Measurements from ENCODE around the gene CDH13. TPM values are rescaled to one million over a fixed set of nuclear protein-coding genes. Genes with fewer than 3 reads are reported as not detected.

The CDH13 gene
- total RNA-seq, 3 donors from 2014 or later: 4.9 to 11.2 (median 9.8) TPM

GRCh38 chr16:83838151-83838550 lies 1211.4 kb downstream of the CDH13 start:
- no peak overlapping the region for H3K4me3 ChIP-seq
- ATAC-seq: no peak
- intact Hi-C loops (cut with DNase I, micrococcal nuclease): no loop called here

GRCh38 chr16:83839561-83839960 lies 1212.8 kb downstream of the CDH13 start:
- intact Hi-C loops (cut with DNase I, micrococcal nuclease): no loop called here
- H3K4me1 ChIP-seq (ENCODE audit: low read depth): no peaks in the 10 kb centered on the region
- no peak for TF ChIP-seq CTCF (IDR thresholded peaks at IDR 0.05)
- ATAC-seq (no peak), DNase-seq (no peak)
- no peak overlapping the region for H3K4me3 ChIP-seq
- no peaks in the 10 kb centered on the region for H3K9me3 ChIP-seq
- H3K36me3 ChIP-seq (ENCODE audit: low read depth): no peaks in the 10 kb centered on the region

More at GRCh38 chr16:83838151-83838550, 1211.4 kb downstream of the CDH13 start:
- Histone ChIP-seq H3K9me3 (no peaks in the 10 kb centered on the region), H3K36me3 (ENCODE audit: low read depth) (no peaks in the 10 kb centered on the region), H3K4me1 (ENCODE audit: low read depth) (no peaks in the 10 kb centered on the region)
- no peak for DNase-seq
- no peak for TF ChIP-seq CTCF (IDR thresholded peaks at IDR 0.05)

DNA sequence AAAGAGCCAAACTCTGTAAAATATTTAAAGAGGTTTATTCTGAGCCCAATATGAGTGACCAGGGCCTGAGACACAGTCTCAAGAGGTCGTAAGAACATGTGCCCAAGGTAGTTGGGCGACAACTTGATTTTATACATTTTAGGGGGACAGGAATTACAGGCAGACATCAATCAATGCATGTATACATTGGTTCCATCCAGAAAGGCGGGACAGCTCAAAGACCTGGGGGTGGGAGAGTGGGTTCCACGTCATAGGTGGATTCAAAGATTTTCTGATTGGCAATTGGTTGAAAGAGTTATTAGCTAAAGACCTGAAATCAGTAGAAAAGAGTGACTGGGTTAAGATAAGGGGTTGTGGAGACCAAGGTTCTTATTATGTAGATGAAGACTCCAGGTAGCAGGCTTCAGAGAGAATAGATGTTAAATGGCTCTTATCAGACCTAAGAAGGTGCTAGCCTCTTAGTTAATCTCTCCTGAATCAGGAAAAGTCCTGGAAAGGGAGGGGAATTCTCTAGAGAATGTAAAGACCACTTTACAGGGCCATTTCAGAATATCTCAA lies 1213.4 kb downstream of the CDH13 start:
- no peak overlapping the region for H3K4me3 ChIP-seq
- intact Hi-C loops (cut with DNase I, micrococcal nuclease): no loop called here
- no peak for DNase-seq
- H3K9me3 ChIP-seq: no peaks in the 10 kb centered on the region
- no peaks in the 10 kb centered on the region for H3K4me1 ChIP-seq (ENCODE audit: low read depth)
- no peak for TF ChIP-seq CTCF (IDR thresholded peaks at IDR 0.05)
- no peaks in the 10 kb centered on the region for H3K36me3 ChIP-seq (ENCODE audit: low read depth)
- no peak for ATAC-seq

DNA sequence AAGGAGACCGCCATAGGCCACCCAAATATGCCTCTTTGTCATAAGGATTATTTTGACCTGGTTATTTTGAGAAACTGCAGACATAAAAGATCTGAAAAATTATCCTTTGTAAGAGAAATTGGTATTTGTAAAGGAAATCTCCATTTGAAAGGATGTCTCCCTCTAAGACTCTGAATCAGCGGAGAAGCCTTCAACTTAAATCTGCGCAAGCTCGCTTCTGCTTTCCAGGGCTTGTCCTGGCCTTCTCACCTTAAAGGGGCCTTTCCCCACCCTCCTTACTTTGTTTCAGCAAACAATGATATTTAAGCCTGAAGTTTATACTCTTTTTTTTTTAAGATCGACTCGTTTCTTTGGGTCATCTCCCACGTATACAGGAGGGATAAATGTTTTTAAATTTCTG lies 1215.5 kb downstream of the CDH13 start:
- no peak for TF ChIP-seq CTCF (IDR thresholded peaks at IDR 0.05)
- no peak for DNase-seq
- no peaks in the 10 kb centered on the region for H3K9me3 ChIP-seq

GRCh38 chr16:83842756-83843507 lies 1216.2 kb downstream of the CDH13 start:
- Histone ChIP-seq H3K4me3 (no peak overlapping the region), H3K36me3 (ENCODE audit: low read depth) (no peaks in the 10 kb centered on the region), H3K9me3 (no peaks in the 10 kb centered on the region), H3K4me1 (ENCODE audit: low read depth) (no peaks in the 10 kb centered on the region)
- peak; percentile 35 for ATAC-seq
- TF ChIP-seq CTCF (IDR thresholded peaks at IDR 0.05): no peak
- intact Hi-C loops (cut with DNase I, micrococcal nuclease): no loop called here
- DNase-seq: no peak

More for the DNA sequence above, 1215.5 kb downstream of the CDH13 start:
- no peak for ATAC-seq
- no peak overlapping the region for H3K4me3 ChIP-seq
- intact Hi-C loops (cut with DNase I, micrococcal nuclease): no loop called here
- H3K36me3 ChIP-seq (ENCODE audit: low read depth): no peaks in the 10 kb centered on the region
- no peaks in the 10 kb centered on the region for H3K4me1 ChIP-seq (ENCODE audit: low read depth)

Data from mucosa of descending colon (tissue), 3 donors.